A673 (cell line): Measurements from ENCODE around the gene PRG3. TPM values are rescaled to one million over a fixed set of nuclear protein-coding genes. Genes with fewer than 3 reads are reported as not detected.

Source experiments
- BruUV-seq: library from RNA; stranded (reverse); fragments of 400-500 nt; replicated peaks from 2 replicates; lab custom pipeline; 2021; lab: Mats Ljungman, UMichigan
- CTCF ChIA-PET: fragments of 300-600 bp; sonication (Branson Sonifier 250); formaldehyde crosslinking; loops from one replicate; lab custom pipeline; 2022; ENCODE audit warnings: antibody characterized with exemption; lab: Charles Lee
- POLR2A ChIA-PET: fragments of 300-600 bp; sonication (Branson Sonifier 250); formaldehyde crosslinking; loops from one replicate; lab custom pipeline; 2022; ENCODE audit warnings: antibody characterized with exemption; ENCODE audit not compliant: low non-redundant PET; lab: Charles Lee
- DNase-seq: peaks from one replicate; pipeline ENCODE4 v3.0.0-alpha.2; 2015; ENCODE audit warnings: low spot score
- H3K27ac ChIP-seq: fragments of 200-600 bp; sonication (generic); 2 replicates; pipeline ENCODE4 v1.5.1; 2016; ENCODE audit warnings: mixed run types, low read depth, mild to moderate bottlenecking, mixed read lengths, antibody characterized with exemption, low read length; ENCODE audit not compliant: poor library complexity, severe bottlenecking
- H3K27me3 ChIP-seq: fragments of 200-600 bp; sonication (generic); replicated peaks from 2 replicates; pipeline ENCODE4 v1.6.1; 2017; ENCODE audit warnings: mixed run types, low read depth, mild to moderate bottlenecking, mixed read lengths, antibody characterized with exemption, low read length; ENCODE audit not compliant: insufficient read depth, poor library complexity
- H3K36me3 ChIP-seq: fragments of 200-600 bp; sonication (generic); 2 replicates; pipeline ENCODE4 v1.6.1; 2016; ENCODE audit warnings: mixed run types, mild to moderate bottlenecking, mixed read lengths, antibody characterized with exemption, low read length; ENCODE audit not compliant: insufficient read depth, poor library complexity, severe bottlenecking
- H3K4me1 ChIP-seq: fragments of 200-600 bp; sonication (generic); 2 replicates; pipeline ENCODE4 v1.6.1; 2017; ENCODE audit warnings: mixed run types, mild to moderate bottlenecking, mixed read lengths, antibody characterized with exemption, low read length; ENCODE audit not compliant: insufficient read depth, poor library complexity, severe bottlenecking
- H3K4me3 ChIP-seq: fragments of 200-600 bp; sonication (generic); 2 replicates; pipeline ENCODE4 v1.5.1; 2016; ENCODE audit warnings: low read depth, mixed run types, mild to moderate bottlenecking, mixed read lengths, low read length; ENCODE audit not compliant: poor library complexity, severe bottlenecking
- H3K9me3 ChIP-seq: fragments of 200-600 bp; sonication (generic); 2 replicates; pipeline ENCODE4 v1.6.1; 2016; ENCODE audit warnings: mixed run types, low read depth, mild to moderate bottlenecking, mixed read lengths, antibody characterized with exemption, low read length; ENCODE audit not compliant: poor library complexity, severe bottlenecking
- CTCF ChIP-seq: fragments of 300-800, 200-600 bp; sonication (generic); conservative IDR thresholded peaks from 2 replicates; pipeline ENCODE4 v1.5.1; 2017; ENCODE audit warnings: low read depth, mild to moderate bottlenecking, antibody characterized with exemption, low read length, moderate library complexity, mixed read lengths
- EZH2 ChIP-seq: fragments of 200-600 bp; sonication (generic); IDR thresholded peaks from 2 replicates; pipeline ENCODE4 v1.6.1; 2017; ENCODE audit warnings: borderline replicate concordance, low read depth, mild to moderate bottlenecking, mixed read lengths, antibody characterized with exemption, low read length; ENCODE audit not compliant: poor library complexity, severe bottlenecking
- intact Hi-C: fragments of 100-400 bp; cut with micrococcal nuclease; formaldehyde crosslinking; loops from one replicate; pipeline ENCODE4 v1.10.0; 2022; ENCODE audit not compliant: unreplicated experiment
- total RNA-seq: library from RNA; stranded (reverse); gene quantifications from 2 replicates; pipeline ENCODE4 v1.2.3, GENCODE V29; 2021

Gene PRG3
- total RNA-seq, 1 experiment from 2014 or later, result not detected

DNA sequence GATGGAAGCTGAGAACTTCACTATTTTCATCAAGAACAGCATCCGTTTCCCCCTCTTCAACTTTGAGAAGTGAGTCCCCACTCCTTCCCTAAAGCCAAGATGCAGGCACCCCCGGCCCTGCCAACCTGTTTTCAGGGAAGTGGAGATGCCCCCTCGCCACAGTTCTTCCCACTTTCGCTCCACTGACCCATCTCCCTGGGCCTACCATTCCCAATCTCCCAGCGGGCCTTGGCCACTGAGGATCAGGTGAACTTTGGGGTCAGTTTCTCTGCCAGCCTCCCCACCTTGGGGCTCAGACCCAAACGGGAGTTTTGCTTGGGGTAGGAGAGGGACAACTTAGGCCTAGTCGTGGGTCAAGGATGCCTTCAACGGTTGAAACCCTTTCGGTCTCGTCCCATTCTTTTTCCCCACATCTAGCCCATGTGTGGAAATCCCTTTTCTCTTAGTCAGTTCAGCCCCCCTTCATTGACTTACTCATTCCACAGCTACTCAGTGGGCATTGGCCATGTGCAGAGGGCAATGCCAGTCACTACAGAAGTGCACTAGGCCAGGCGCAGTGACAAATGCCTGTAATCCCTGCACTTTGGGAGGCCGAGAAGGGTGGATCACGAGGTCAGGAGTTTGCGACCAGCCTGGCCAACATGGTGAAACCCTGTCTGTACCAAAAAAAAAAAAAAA is 32.2 kb downstream of the PRG3 start:
- POLR2A ChIA-PET, result no interaction called here
- BruUV-seq, result no TSS peak
- TF ChIP-seq EZH2 (no peak), CTCF (no peak)
- no peak overlapping the region for H3K27ac ChIP-seq
- H3K27me3 ChIP-seq, result no peaks in the 10 kb centered on the region
- no peaks in the 10 kb centered on the region for H3K36me3 ChIP-seq
- peaks cover 7% of the 10 kb centered on the region for H3K9me3 ChIP-seq
- no peak for DNase-seq
- intact Hi-C loops, result loop anchor here (5.0 kb wide), 1 partner anchor 939 kb away; no protein-coding TSS in a partner anchor
- CTCF ChIA-PET, result interaction anchor here (0.6 to 1.0 kb wide), 2 partner anchors 143 to 232 kb away, joined by 3 read pairs; no protein-coding TSS in a partner anchor
- no peaks in the 10 kb centered on the region for H3K4me1 ChIP-seq
- no peak overlapping the region for H3K4me3 ChIP-seq

DNA sequence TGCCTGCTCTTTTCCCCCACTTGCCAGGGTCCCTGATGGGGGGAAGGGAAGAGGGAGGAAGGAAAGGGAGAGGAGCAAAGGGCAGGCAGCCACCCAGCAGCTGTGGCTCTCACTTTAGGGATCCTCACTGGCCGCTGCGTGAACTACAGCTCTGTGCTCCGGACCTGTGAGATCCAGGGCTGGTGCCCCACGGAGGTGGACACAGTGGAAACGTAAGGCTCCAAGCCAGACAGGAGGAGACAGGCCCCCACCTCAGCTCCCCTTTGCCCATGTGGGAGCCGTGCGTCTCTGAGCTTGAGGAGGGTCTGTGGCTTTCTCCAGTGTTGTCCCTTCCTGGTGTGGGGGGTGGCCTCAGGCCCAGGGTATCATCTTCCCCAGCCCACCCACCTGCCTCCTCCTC is 32.9 kb downstream of the PRG3 start:
- POLR2A ChIA-PET, result no interaction called here
- no peaks in the 10 kb centered on the region for H3K27me3 ChIP-seq
- TF ChIP-seq CTCF, result no peak
- no peak for TF ChIP-seq EZH2
- H3K9me3 ChIP-seq, result peaks cover 7% of the 10 kb centered on the region
- H3K4me3 ChIP-seq, result no peak overlapping the region
- DNase-seq, result no peak
- CTCF ChIA-PET, result interaction anchor here (1.0 kb wide), 1 partner anchor 231 kb away, joined by 3 read pairs; no protein-coding TSS in a partner anchor
- H3K4me1 ChIP-seq, result no peaks in the 10 kb centered on the region
- intact Hi-C loops, result loop anchor here (5.0 kb wide), 1 partner anchor 939 kb away; no protein-coding TSS in a partner anchor
- BruUV-seq, result no TSS peak
- H3K27ac ChIP-seq, result no peak overlapping the region
- H3K36me3 ChIP-seq, result no peaks in the 10 kb centered on the region

GRCh38 chr11:57347336-57347735 is 33.6 kb downstream of the PRG3 start:
- intact Hi-C loops, result loop anchor here (2.0 to 5.0 kb wide), 2 partner anchors 135 to 940 kb away; no protein-coding TSS in a partner anchor
- Histone ChIP-seq H3K4me3 (no peak overlapping the region), H3K9me3 (peaks cover 7% of the 10 kb centered on the region), H3K36me3 (no peaks in the 10 kb centered on the region), H3K4me1 (no peaks in the 10 kb centered on the region), H3K27ac (no peak overlapping the region), H3K27me3 (no peaks in the 10 kb centered on the region)
- DNase-seq, result no peak
- ChIA-PET POLR2A (no interaction called here), CTCF (no interaction called here)
- BruUV-seq, result no TSS peak
- TF ChIP-seq CTCF (no peak), EZH2 (no peak)
